ENCODE measurements around the gene TNC. TPM values are rescaled to one million over a fixed set of nuclear protein-coding genes. Genes with fewer than 3 reads are reported as not detected.

TNC gene
- total and polyA plus RNA-seq, 12 donors = 0.41 to 120 (median 5.7) TPM

GRCh38 chr9:115135821-115136778, 18.1 kb upstream of the TNC start:
- H3K27ac ChIP-seq = peak overlapping the region in 1 of 10 donors; percentile 2
- TF ChIP-seq CTCF (IDR thresholded peaks at IDR 0.05) = no peak
- intact Hi-C loops (cut with DNase I) = no loop called here
- no peaks in the 10 kb centered on the region for H3K9me3 ChIP-seq
- DNase-seq = no peak
- peaks cover 0 to 25% (median 4%) of the 10 kb centered on the region in 7 donors for H3K27me3 ChIP-seq
- no peak overlapping the region for H3K4me3 ChIP-seq
- H3K4me1 ChIP-seq = no peaks in the 10 kb centered on the region
- H3K36me3 ChIP-seq = no peaks in the 10 kb centered on the region
- WGBS, 2 donors = 50 to 51% methylated on average over 8 of the region's 8 CpGs
- ATAC-seq = no peak

- H3K27ac ChIP-seq = peak overlapping the region in 1 of 10 donors; percentile 2
- no peak for TF ChIP-seq CTCF (IDR thresholded peaks at IDR 0.05)
- ATAC-seq (no peak), DNase-seq (no peak)
- 58 to 62% methylated on average over 4 of the region's 4 CpGs for WGBS, 2 donors
- no peak overlapping the region for H3K4me3 ChIP-seq
- no peaks in the 10 kb centered on the region for H3K4me1 ChIP-seq
- H3K27me3 ChIP-seq = peaks cover 0 to 25% (median 4%) of the 10 kb centered on the region in 7 donors
- H3K9me3 ChIP-seq = no peaks in the 10 kb centered on the region
- no peaks in the 10 kb centered on the region for H3K36me3 ChIP-seq
- intact Hi-C loops (cut with DNase I) = no loop called here
Measured at GRCh38 chr9:115134941-115135340, 17.0 kb upstream of the TNC start.

- peak overlapping the region in 5 of 10 donors; percentile 21 to 56 (median 41) for H3K27ac ChIP-seq
- intact Hi-C loops (cut with DNase I) = no loop called here
- ATAC-seq = peak in 4 of 8 donors; percentile 25 to 61 (median 58)
- no peak for TF ChIP-seq CTCF (IDR thresholded peaks at IDR 0.05)
- no peak overlapping the region for H3K4me3 ChIP-seq
- H3K27me3 ChIP-seq = peaks cover 0 to 21% (median 4%) of the 10 kb centered on the region in 7 donors
- H3K36me3 ChIP-seq = no peaks in the 10 kb centered on the region
- H3K9me3 ChIP-seq = no peaks in the 10 kb centered on the region
- no peak for DNase-seq
- 63 to 67% methylated on average over 2 of the region's 2 CpGs for WGBS, 2 donors
- H3K4me1 ChIP-seq = no peaks in the 10 kb centered on the region
Measured at GRCh38 chr9:115133649-115134048, 15.7 kb upstream of the TNC start.

- H3K4me3 ChIP-seq = no peak overlapping the region
- ATAC-seq (peak in 7 of 8 donors; percentile 39 to 86 (median 59)), DNase-seq (peak; percentile 13 to 40)
- intact Hi-C loops (cut with DNase I) = no loop called here
- H3K9me3 ChIP-seq = no peaks in the 10 kb centered on the region
- TF ChIP-seq CTCF (IDR thresholded peaks at IDR 0.05) = no peak
- 49 to 67% methylated on average over 12 of the region's 12 CpGs for WGBS, 2 donors
- peak overlapping the region in 5 of 10 donors; percentile 21 to 48 (median 22) for H3K27ac ChIP-seq
- peaks cover 0 to 21% (median 4%) of the 10 kb centered on the region in 7 donors for H3K27me3 ChIP-seq
- H3K4me1 ChIP-seq = no peaks in the 10 kb centered on the region
- no peaks in the 10 kb centered on the region for H3K36me3 ChIP-seq
Measured at GRCh38 chr9:115132648-115133047, 14.7 kb upstream of the TNC start.

All from heart right ventricle (tissue), 16 donors.